K562 (cell line): ENCODE measurements around the gene CALHM2. TPM values are rescaled to one million over a fixed set of nuclear protein-coding genes. Genes with fewer than 3 reads are reported as not detected.

Experiments used
- ATAC-seq: fragments of 200-7000 bp; cut with Tn5 transposase; 3 replicates; pipeline ENCODE4 v1.9.1; 2020; ENCODE audit warnings: moderate library complexity
- BruUV-seq: library from RNA; stranded (reverse); fragments of 400-500 nt; replicated peaks from 2 replicates; lab custom pipeline; 2021; lab: Mats Ljungman, UMichigan
- CTCF ChIA-PET: fragments of 300-600 bp; formaldehyde crosslinking; extraction: SDS; loops from one replicate; lab custom pipeline; 2021; ENCODE audit warnings: low intra/inter-chr PET ratio; lab: Yijun Ruan, JAX
- POLR2A ChIA-PET: fragments of 300-600, 350-650 bp; sonication (Branson Sonifier 250); formaldehyde crosslinking; extraction: SDS; loops from one replicate; lab custom pipeline; 2021; ENCODE audit warnings: antibody characterized with exemption, inconsistent platforms; lab: Yijun Ruan, JAX
- DNase-seq, 4 experiments: peaks; one replicate each; pipeline versions ENCODE4 v3.0.0 to v3.0.0-alpha.2; 2011 to 2018; ENCODE audit warnings: low spot score in 3 of 4, mixed read lengths in 3 of 4; ENCODE audit errors: extremely low read depth in 1 of 4
- FAIRE-seq: peaks from 2 replicates; lab custom pipeline; 2011; peaks lifted over from hg19 to GRCh38; lab: Jason Lieb, UNC
- H2AFZ ChIP-seq: 2 replicates; pipeline ENCODE4 v1.6.0; 2011; ENCODE audit warnings: low read depth, low read length, control low read depth, inconsistent platforms
- H3K27ac ChIP-seq: fragments of 200-600 bp; 3 replicates; pipeline ENCODE4 v1.8.0; 2011; ENCODE audit warnings: low read depth, mild to moderate bottlenecking, control low read depth, inconsistent platforms, low read length, moderate library complexity, mixed read lengths; ENCODE audit errors: extremely low read depth
- H3K27me3 ChIP-seq, 2 experiments: fragments of 300-600 bp in 1 of 2; 2 replicates in 1 of 2; 3 replicates in 1 of 2; pipeline versions ENCODE4 v1.6.0 to v1.8.0; 2011; ENCODE audit warnings: inconsistent platforms in 2 of 2, low read length in 2 of 2, mild to moderate bottlenecking in 1 of 2, mixed read lengths in 1 of 2, moderate library complexity in 1 of 2; ENCODE audit not compliant: control insufficient read depth in 2 of 2, insufficient read depth in 2 of 2
- H3K36me3 ChIP-seq: fragments of 300-600 bp; 3 replicates; pipeline ENCODE4 v1.8.0; 2011; ENCODE audit warnings: mild to moderate bottlenecking, low read length, inconsistent platforms; ENCODE audit not compliant: control insufficient read depth, insufficient read depth
- H3K4me1 ChIP-seq, 2 experiments: fragments of 200-600 bp in 1 of 2; replicated peaks in 1 of 2; 2 replicates in 1 of 2; 3 replicates in 1 of 2; pipeline versions ENCODE4 v1.5.1 to v1.8.0; 2011; ENCODE audit warnings: inconsistent platforms in 2 of 2, low read length in 2 of 2, mild to moderate bottlenecking in 1 of 2, mixed read lengths in 1 of 2, moderate library complexity in 1 of 2; ENCODE audit not compliant: control insufficient read depth in 2 of 2, insufficient read depth in 2 of 2
- H3K4me2 ChIP-seq: 2 replicates; pipeline ENCODE4 v1.6.1; 2011; ENCODE audit warnings: low read length, control low read depth, inconsistent platforms, mixed read lengths; ENCODE audit not compliant: insufficient read depth
- H3K4me3 ChIP-seq: fragments of 200-600 bp; sonication (generic), shearing (Covaris generic); 2 replicates; pipeline ENCODE4 v1.5.1; 2016; ENCODE audit warnings: control low read depth, inconsistent platforms
- H3K79me2 ChIP-seq: fragments of 200-600 bp; 3 replicates; pipeline ENCODE4 v1.8.0; 2011; ENCODE audit warnings: low read length, inconsistent platforms; ENCODE audit not compliant: control insufficient read depth, insufficient read depth
- H3K9ac ChIP-seq, 2 experiments: 2 replicates each; pipeline versions ENCODE4 v1.6.0 to v1.6.1; 2011; ENCODE audit warnings: low read depth in 2 of 2, low read length in 2 of 2, control low read depth in 1 of 2, inconsistent platforms in 1 of 2, mild to moderate bottlenecking in 1 of 2, mixed read lengths in 1 of 2; ENCODE audit not compliant: insufficient read depth in 1 of 2
- H3K9me1 ChIP-seq: one replicate; pipeline ENCODE4 v1.6.0; 2011; ENCODE audit warnings: inconsistent platforms, mild to moderate bottlenecking, low read length, moderate library complexity; ENCODE audit not compliant: control insufficient read depth, insufficient read depth
- H3K9me3 ChIP-seq: replicated peaks from 2 replicates; pipeline ENCODE4 v1.5.1; 2011; ENCODE audit warnings: low read depth, low read length, inconsistent platforms; ENCODE audit not compliant: control insufficient read depth, insufficient read depth
- H4K20me1 ChIP-seq: replicated peaks from 2 replicates; pipeline ENCODE4 v1.6.1; 2011; ENCODE audit warnings: low read length, inconsistent platforms, mixed read lengths; ENCODE audit not compliant: control insufficient read depth, insufficient read depth
- HNRNPL ChIP-seq: fragments of 200-400 bp; formaldehyde crosslinking; IDR thresholded peaks from 2 replicates; pipeline ENCODE4 v1.6.1; 2017; ENCODE audit warnings: low read depth, mild to moderate bottlenecking, low read length
- MBD1 ChIP-seq: fragments of 250-450 bp; sonication (Bioruptor Pico); IDR thresholded peaks from 2 replicates; pipeline ENCODE4 v1.8.0; 2022; ENCODE audit warnings: inconsistent platforms
- RBM17 ChIP-seq: fragments of 200-400 bp; formaldehyde crosslinking; IDR thresholded peaks from 2 replicates; pipeline ENCODE4 v1.6.1; 2017; ENCODE audit warnings: low read depth, mild to moderate bottlenecking, low read length, borderline replicate concordance
- SAP30 ChIP-seq: fragments of 200-600 bp; sonication (generic); IDR thresholded peaks from 2 replicates; pipeline ENCODE4 v1.6.1; 2012; ENCODE audit warnings: borderline replicate concordance, low read depth, mild to moderate bottlenecking, moderate library complexity, low read length, control low read depth, inconsistent platforms; ENCODE audit not compliant: insufficient read depth, poor library complexity, severe bottlenecking
- SIN3B ChIP-seq: fragments of 450-650 bp; IDR thresholded peaks from 2 replicates; pipeline ENCODE4 v1.6.1; 2017; ENCODE audit warnings: low read depth, mild to moderate bottlenecking, moderate library complexity
- SMAD2 ChIP-seq: fragments of 150-350 bp; IDR thresholded peaks from 2 replicates; pipeline ENCODE4 v1.6.1; 2014; ENCODE audit warnings: low read depth, mild to moderate bottlenecking, low read length
- TBP ChIP-seq: optimal IDR thresholded peaks from 2 replicates; pipeline ENCODE3; 2011; ENCODE audit warnings: low read depth, low read length, improper control_type of control experiment
- YBX1 ChIP-seq: fragments of 450-650 bp; IDR thresholded peaks from 2 replicates; pipeline ENCODE4 v1.7.1; 2016; ENCODE audit warnings: mild to moderate bottlenecking
- ZNF174 ChIP-seq: fragments of 250-450 bp; sonication (Bioruptor Pico); IDR thresholded peaks from 2 replicates; pipeline ENCODE4 v1.4.0; 2020; ENCODE audit warnings: mild to moderate bottlenecking
- ZNF445 ChIP-seq: fragments of 250-450 bp; sonication (Bioruptor Pico); IDR thresholded peaks from 2 replicates; pipeline ENCODE4 v1.4.0; 2020; ENCODE audit warnings: low read depth, mild to moderate bottlenecking, moderate library complexity
- ZNF507 ChIP-seq: conservative IDR thresholded peaks from 2 replicates; pipeline ENCODE4 v1.6.1; 2017; ENCODE audit warnings: missing genetic modification characterization, missing compliant biosample characterization
- WGBS: fragments of 100-300 bp; shearing (Covaris generic); methylation state at CpG from one replicate; pipeline ENCODE4 v1.1.6; 2016; ENCODE audit warnings: low coverage, mixed read lengths; ENCODE audit not compliant: insufficient coverage; ENCODE audit errors: missing lambda C conversion rate; 5-methylcytosine and 5-hydroxymethylcytosine counted together
- in situ Hi-C: fragments of 300-500 bp; cut with MboI; formaldehyde crosslinking; loops from 4 replicates; pipeline ENCODE4 v1.15.0; 2018; ENCODE audit warnings: inconsistent platforms, mixed read lengths
- intact Hi-C: fragments of 100-400 bp; cut with micrococcal nuclease; formaldehyde crosslinking; loops from 2 replicates; pipeline ENCODE4 v1.14.2; 2022
- polyA plus RNA-seq, 8 experiments: library from polyadenylated mRNA; depleted of rRNA in 4 of 8; stranded (reverse) in 5 of 8; unstranded in 3 of 8; fragments of >200 nt; fragmentation: Nextera tagmentation in 2 of 8; fragmentation: Illumina TruSeq in 1 of 8; extraction: Ambion mirVana in 2 of 8; extraction: Trizol in 1 of 8; gene quantifications; 2 replicates each; pipeline versions ENCODE4 v1.2.1 to v1.2.3, GENCODE V29; 2011 to 2014; ENCODE audit warnings: inconsistent platforms in 1 of 8, missing spikeins in 1 of 8
- total RNA-seq, 7 experiments: library from RNA; depleted of rRNA in 6 of 7; stranded (reverse); fragments of >200 nt in 6 of 7; fragmentation: Illumina TruSeq in 2 of 7; extraction: Trizol in 2 of 7; gene quantifications; 2 replicates each; pipeline versions ENCODE4 v1.2.1 to v1.2.3, GENCODE V29; 2011 to 2021; ENCODE audit warnings: low replicate concordance in 1 of 7
- TF ChIP-seq, protein P1 (sequence below), 2 experiments: IDR thresholded peaks in 1 of 2; conservative IDR thresholded peaks in 1 of 2; 2 replicates each; pipeline ENCODE4 v1.6.1; 2016; ENCODE audit warnings: low read depth in 2 of 2, mild to moderate bottlenecking in 1 of 2, missing compliant biosample characterization in 1 of 2, missing genetic modification characterization in 1 of 2, moderate library complexity in 1 of 2

The CALHM2 gene
- total and polyA plus RNA-seq, 9 of the 15 experiments (the other 6 are each of a cell fraction or from before 2014, with no cell fraction given) = 0.08 to 0.14 (median 0.13) TPM; not detected in 6

GRCh38 chr10:103423748-103424147 is 28.4 kb downstream of the CALHM2 start:
- DNase-seq (no peak), FAIRE-seq (no peak), ATAC-seq (no peak)
- Histone ChIP-seq H3K4me3 (no peak overlapping the region), H4K20me1 (no peaks in the 10 kb centered on the region), H3K79me2 (no peaks in the 10 kb centered on the region; the same call in 2 of the 3 replicates), H3K9me3 (no peaks in the 10 kb centered on the region), H2AFZ (no peak overlapping the region), H3K9ac (no peak overlapping the region), H3K27ac (no peak overlapping the region), H3K27me3 (no peaks in the 10 kb centered on the region), H3K4me2 (no peak overlapping the region), H3K4me1 (no peaks in the 10 kb centered on the region), H3K36me3 (peaks cover 91% of the 10 kb centered on the region), H3K9me1 (no peaks in the 10 kb centered on the region)
- WGBS = no CpG with 5 or more reads among the region's 5 CpGs
- no TSS peak for BruUV-seq
- in situ Hi-C loops (no loop called here), intact Hi-C loops (no loop called here)
- TF ChIP-seq ZNF174 (CRISPR knock-in tag) (no peak), YBX1 (no peak), HNRNPL (no peak), SAP30 (no peak), SIN3B (no peak), ZNF507 (tag) (no peak), MBD1 (no peak), TBP (no peak), SMAD2 (no peak), RBM17 (no peak), ZNF445 (CRISPR knock-in tag) (no peak)
- TF ChIP-seq, protein P1, sequence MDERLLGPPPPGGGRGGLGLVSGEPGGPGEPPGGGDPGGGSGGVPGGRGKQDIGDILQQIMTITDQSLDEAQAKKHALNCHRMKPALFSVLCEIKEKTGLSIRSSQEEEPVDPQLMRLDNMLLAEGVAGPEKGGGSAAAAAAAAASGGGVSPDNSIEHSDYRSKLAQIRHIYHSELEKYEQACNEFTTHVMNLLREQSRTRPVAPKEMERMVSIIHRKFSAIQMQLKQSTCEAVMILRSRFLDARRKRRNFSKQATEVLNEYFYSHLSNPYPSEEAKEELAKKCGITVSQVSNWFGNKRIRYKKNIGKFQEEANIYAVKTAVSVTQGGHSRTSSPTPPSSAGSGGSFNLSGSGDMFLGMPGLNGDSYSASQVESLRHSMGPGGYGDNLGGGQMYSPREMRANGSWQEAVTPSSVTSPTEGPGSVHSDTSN (CRISPR knock-in tag; IDR thresholded peaks at IDR 0.05; ENCODE audit: low read depth) = no peak
- TF ChIP-seq, protein P1 (tag; conservative IDR thresholded peaks at IDR 0.05; ENCODE audit: low read depth) = no peak
- CTCF ChIA-PET = no interaction called here
- POLR2A ChIA-PET = interaction anchor here (0.9 to 1.5 kb wide), 2 partner anchors 10 to 27 kb away, joined by 4 to 6 read pairs; partner anchors contain the start of genes ATP5MK and PDCD11
